Measurements from ENCODE around the gene MAP3K3.

GRCh38 chr17:63649813-63650212 lies 27.6 kb downstream of the MAP3K3 start:
- TF ChIP-seq CTCF (IDR thresholded peaks at IDR 0.05; ENCODE audit: poor library complexity, severe bottlenecking) (no peak), POLR2AphosphoS5 (IDR thresholded peaks at IDR 0.05) (no peak), TAF1 (IDR thresholded peaks at IDR 0.05; ENCODE audit: low read depth) (no peak), EZH2 (IDR thresholded peaks at IDR 0.05; ENCODE audit: borderline replicate concordance, insufficient read depth, low read length, poor library complexity, severe bottlenecking) (no peak), EP300 (conservative IDR thresholded peaks at IDR 0.05; ENCODE audit: poor library complexity, severe bottlenecking) (no peak), REST (IDR thresholded peaks at IDR 0.05; ENCODE audit: borderline replicate concordance) (no peak), MXI1 (conservative IDR thresholded peaks at IDR 0.05; ENCODE audit: poor library complexity, severe bottlenecking) (no peak)
